ENCODE results near the gene MYEOV.

MYEOV gene

GRCh38 chr11:69320756-69321741 lies 27.1 kb downstream of the MYEOV start:
- DNase-seq = no peak

GRCh38 chr11:69321877-69322361 lies 28.0 kb downstream of the MYEOV start:
- no peak for DNase-seq

GRCh38 chr11:69325446-69325845 lies 31.5 kb downstream of the MYEOV start:
- no peak for DNase-seq

- no peak for DNase-seq
Observed at GRCh38 chr11:69326622-69327219, 32.8 kb downstream of the MYEOV start.

- no peak for DNase-seq
Observed at GRCh38 chr11:69327741-69328191, 33.8 kb downstream of the MYEOV start.

- no peak for DNase-seq
Observed at GRCh38 chr11:69328231-69328630, 34.3 kb downstream of the MYEOV start.

- no peak for DNase-seq
Observed at GRCh38 chr11:69329581-69329980, 35.6 kb downstream of the MYEOV start.

GRCh38 chr11:69330330-69330729 lies 36.4 kb downstream of the MYEOV start:
- no peak for DNase-seq

GRCh38 chr11:69333149-69333710 lies 39.3 kb downstream of the MYEOV start:
- DNase-seq = no peak

GRCh38 chr11:69333879-69334278 lies 39.9 kb downstream of the MYEOV start:
- no peak for DNase-seq

GRCh38 chr11:69335007-69335780 lies 41.2 kb downstream of the MYEOV start:
- DNase-seq = no peak

- DNase-seq = peak in 1 of 2 experiments; percentile 30
Observed at GRCh38 chr11:69335781-69336405, 41.9 kb downstream of the MYEOV start.

GRCh38 chr11:69337211-69337721 lies 43.3 kb downstream of the MYEOV start:
- DNase-seq = peak; percentile 42 to 65

GRCh38 chr11:69339041-69339733 lies 45.2 kb downstream of the MYEOV start:
- no peak for DNase-seq

- DNase-seq = no peak
Observed at GRCh38 chr11:69339983-69340565, 46.1 kb downstream of the MYEOV start.

- DNase-seq = no peak
Observed at GRCh38 chr11:69342588-69343330, 48.8 kb downstream of the MYEOV start.

GRCh38 chr11:69343401-69344321 lies 49.7 kb downstream of the MYEOV start:
- DNase-seq = no peak

GRCh38 chr11:69344570-69345145 lies 50.7 kb downstream of the MYEOV start:
- no peak for DNase-seq
